ENCODE data around the gene RPP25L. TPM values are rescaled to one million over a fixed set of nuclear protein-coding genes. Genes with fewer than 3 reads are reported as not detected.

Gene RPP25L
- polyA plus RNA-seq, 1 donor from 2014 or later = 31.4 TPM

GRCh38 chr9:34630402-34631154 is 18.7 kb upstream of the RPP25L start:
- no peaks in the 10 kb centered on the region for H3F3A ChIP-seq (ENCODE audit: insufficient read depth, low read length, poor library complexity, severe bottlenecking)
- no peak overlapping the region for H3K4me2 ChIP-seq (ENCODE audit: low read length)
- no peak overlapping the region for H3K27ac ChIP-seq (ENCODE audit: low read length)
- H3K79me2 ChIP-seq (replicated peaks; ENCODE audit: insufficient read depth, low read length) = no peaks in the 10 kb centered on the region
- no peak for TF ChIP-seq RAD21 (conservative IDR thresholded peaks at IDR 0.05)
- TF ChIP-seq POLR2AphosphoS5 (IDR thresholded peaks at IDR 0.05) = no peak
- TF ChIP-seq, protein P1, sequence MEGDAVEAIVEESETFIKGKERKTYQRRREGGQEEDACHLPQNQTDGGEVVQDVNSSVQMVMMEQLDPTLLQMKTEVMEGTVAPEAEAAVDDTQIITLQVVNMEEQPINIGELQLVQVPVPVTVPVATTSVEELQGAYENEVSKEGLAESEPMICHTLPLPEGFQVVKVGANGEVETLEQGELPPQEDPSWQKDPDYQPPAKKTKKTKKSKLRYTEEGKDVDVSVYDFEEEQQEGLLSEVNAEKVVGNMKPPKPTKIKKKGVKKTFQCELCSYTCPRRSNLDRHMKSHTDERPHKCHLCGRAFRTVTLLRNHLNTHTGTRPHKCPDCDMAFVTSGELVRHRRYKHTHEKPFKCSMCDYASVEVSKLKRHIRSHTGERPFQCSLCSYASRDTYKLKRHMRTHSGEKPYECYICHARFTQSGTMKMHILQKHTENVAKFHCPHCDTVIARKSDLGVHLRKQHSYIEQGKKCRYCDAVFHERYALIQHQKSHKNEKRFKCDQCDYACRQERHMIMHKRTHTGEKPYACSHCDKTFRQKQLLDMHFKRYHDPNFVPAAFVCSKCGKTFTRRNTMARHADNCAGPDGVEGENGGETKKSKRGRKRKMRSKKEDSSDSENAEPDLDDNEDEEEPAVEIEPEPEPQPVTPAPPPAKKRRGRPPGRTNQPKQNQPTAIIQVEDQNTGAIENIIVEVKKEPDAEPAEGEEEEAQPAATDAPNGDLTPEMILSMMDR (IDR thresholded peaks at IDR 0.05; ENCODE audit: poor library complexity, severe bottlenecking) = no peak
- no peak for TF ChIP-seq SMC3 (conservative IDR thresholded peaks at IDR 0.05; ENCODE audit: poor library complexity)
- H3K9me2 ChIP-seq (ENCODE audit: insufficient read depth, low read length) = no peaks in the 10 kb centered on the region
- peaks cover 25% of the 10 kb centered on the region for H3K27me3 ChIP-seq (ENCODE audit: insufficient read depth, low read depth, low read length)
- no peaks in the 10 kb centered on the region for H3K36me3 ChIP-seq (ENCODE audit: insufficient read depth, low read length)
- no peak overlapping the region for H3K4me3 ChIP-seq (ENCODE audit: low read length)
- no peaks in the 10 kb centered on the region for H3K9me3 ChIP-seq (ENCODE audit: low read length)
- H4K20me1 ChIP-seq (ENCODE audit: insufficient read depth) = no peaks in the 10 kb centered on the region
- H2AFZ ChIP-seq (ENCODE audit: low read depth, low read length) = no peak overlapping the region
- no peak overlapping the region for H3K9ac ChIP-seq (ENCODE audit: low read length)

DNA sequence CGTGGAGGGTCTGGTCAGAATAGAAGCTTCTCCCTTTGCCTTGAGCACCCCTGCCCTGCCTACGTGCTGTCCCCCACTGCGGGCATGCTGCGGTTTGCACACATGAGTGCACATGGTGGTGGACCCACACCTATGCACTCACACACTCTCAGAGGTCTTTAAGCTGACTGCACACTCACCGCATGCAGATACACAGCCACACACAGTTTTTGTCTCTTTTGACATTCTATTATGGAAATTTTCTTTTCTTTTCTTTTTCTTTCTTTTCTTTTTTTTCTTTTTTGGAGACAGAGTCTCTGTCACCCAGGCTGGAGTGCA is 17.6 kb upstream of the RPP25L start:
- Histone ChIP-seq H3K27me3 (ENCODE audit: insufficient read depth, low read depth, low read length) (peaks cover 25% of the 10 kb centered on the region), H3K36me3 (ENCODE audit: insufficient read depth, low read length) (no peaks in the 10 kb centered on the region), H3K27ac (ENCODE audit: low read length) (no peak overlapping the region), H3K4me3 (ENCODE audit: low read length) (peak overlapping the region; percentile 62), H2AFZ (ENCODE audit: low read depth, low read length) (no peak overlapping the region), H4K20me1 (ENCODE audit: insufficient read depth) (no peaks in the 10 kb centered on the region), H3K9me3 (ENCODE audit: low read length) (no peaks in the 10 kb centered on the region), H3K4me2 (ENCODE audit: low read length) (no peak overlapping the region), H3K9ac (ENCODE audit: low read length) (no peak overlapping the region), H3K9me2 (ENCODE audit: insufficient read depth, low read length) (no peaks in the 10 kb centered on the region), H3F3A (ENCODE audit: insufficient read depth, low read length, poor library complexity, severe bottlenecking) (no peaks in the 10 kb centered on the region), H3K79me2 (replicated peaks; ENCODE audit: insufficient read depth, low read length) (no peaks in the 10 kb centered on the region)
- TF ChIP-seq POLR2AphosphoS5 (IDR thresholded peaks at IDR 0.05) = no peak
- TF ChIP-seq, protein P2, sequence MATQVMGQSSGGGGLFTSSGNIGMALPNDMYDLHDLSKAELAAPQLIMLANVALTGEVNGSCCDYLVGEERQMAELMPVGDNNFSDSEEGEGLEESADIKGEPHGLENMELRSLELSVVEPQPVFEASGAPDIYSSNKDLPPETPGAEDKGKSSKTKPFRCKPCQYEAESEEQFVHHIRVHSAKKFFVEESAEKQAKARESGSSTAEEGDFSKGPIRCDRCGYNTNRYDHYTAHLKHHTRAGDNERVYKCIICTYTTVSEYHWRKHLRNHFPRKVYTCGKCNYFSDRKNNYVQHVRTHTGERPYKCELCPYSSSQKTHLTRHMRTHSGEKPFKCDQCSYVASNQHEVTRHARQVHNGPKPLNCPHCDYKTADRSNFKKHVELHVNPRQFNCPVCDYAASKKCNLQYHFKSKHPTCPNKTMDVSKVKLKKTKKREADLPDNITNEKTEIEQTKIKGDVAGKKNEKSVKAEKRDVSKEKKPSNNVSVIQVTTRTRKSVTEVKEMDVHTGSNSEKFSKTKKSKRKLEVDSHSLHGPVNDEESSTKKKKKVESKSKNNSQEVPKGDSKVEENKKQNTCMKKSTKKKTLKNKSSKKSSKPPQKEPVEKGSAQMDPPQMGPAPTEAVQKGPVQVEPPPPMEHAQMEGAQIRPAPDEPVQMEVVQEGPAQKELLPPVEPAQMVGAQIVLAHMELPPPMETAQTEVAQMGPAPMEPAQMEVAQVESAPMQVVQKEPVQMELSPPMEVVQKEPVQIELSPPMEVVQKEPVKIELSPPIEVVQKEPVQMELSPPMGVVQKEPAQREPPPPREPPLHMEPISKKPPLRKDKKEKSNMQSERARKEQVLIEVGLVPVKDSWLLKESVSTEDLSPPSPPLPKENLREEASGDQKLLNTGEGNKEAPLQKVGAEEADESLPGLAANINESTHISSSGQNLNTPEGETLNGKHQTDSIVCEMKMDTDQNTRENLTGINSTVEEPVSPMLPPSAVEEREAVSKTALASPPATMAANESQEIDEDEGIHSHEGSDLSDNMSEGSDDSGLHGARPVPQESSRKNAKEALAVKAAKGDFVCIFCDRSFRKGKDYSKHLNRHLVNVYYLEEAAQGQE (IDR thresholded peaks at IDR 0.05; ENCODE audit: borderline replicate concordance) = no peak
- no peak for TF ChIP-seq SMC3 (conservative IDR thresholded peaks at IDR 0.05; ENCODE audit: poor library complexity)
- no peak for TF ChIP-seq EP300 (conservative IDR thresholded peaks at IDR 0.05; ENCODE audit: poor library complexity, severe bottlenecking)
- TF ChIP-seq, protein P1 (IDR thresholded peaks at IDR 0.05; ENCODE audit: poor library complexity, severe bottlenecking) = no peak
- no peak for TF ChIP-seq EZH2 (IDR thresholded peaks at IDR 0.05; ENCODE audit: borderline replicate concordance, insufficient read depth, low read length, poor library complexity, severe bottlenecking)
- TF ChIP-seq MXI1 (conservative IDR thresholded peaks at IDR 0.05; ENCODE audit: poor library complexity, severe bottlenecking) = no peak
- TF ChIP-seq RAD21 (conservative IDR thresholded peaks at IDR 0.05) = no peak
- no peak for TF ChIP-seq TAF1 (IDR thresholded peaks at IDR 0.05; ENCODE audit: low read depth)
